A549 (cell line): ENCODE results near the gene ARL15. TPM values are rescaled to one million over a fixed set of nuclear protein-coding genes. Genes with fewer than 3 reads are reported as not detected.

Experiments used
- ATAC-seq, 2 experiments: fragments of 200-7000 bp in 1 of 2; fragments of >200 bp in 1 of 2; cut with Nextera tagmentation in 1 of 2; cut with Tn5 transposase in 1 of 2; 3 replicates each; pipeline versions ENCODE4 v1.8.0 to v1.9.1; 2018 to 2020; ENCODE audit warnings: mild to moderate bottlenecking in 1 of 2, moderate library complexity in 1 of 2
- CTCF ChIA-PET: fragments of 300-600 bp; sonication (Branson Sonifier 250); formaldehyde crosslinking; extraction: SDS; loops from one replicate; lab custom pipeline; 2021; ENCODE audit warnings: antibody characterized with exemption, inconsistent platforms; lab: Yijun Ruan, JAX
- POLR2A ChIA-PET: fragments of 350-600 bp; formaldehyde crosslinking; extraction: SDS; loops from one replicate; lab custom pipeline; 2021; ENCODE audit warnings: antibody characterized with exemption, inconsistent platforms; lab: Yijun Ruan, JAX
- DNase-seq, 2 experiments: peaks; one replicate each; pipeline versions ENCODE4 v3.0.0 to v3.0.0-alpha.2; 2011 to 2016; ENCODE audit warnings: low read depth in 1 of 2, low spot score in 1 of 2
- FAIRE-seq: peaks from 2 replicates; lab custom pipeline; 2011; peaks lifted over from hg19 to GRCh38; lab: Jason Lieb, UNC
- H3K27ac ChIP-seq, 2 experiments: fragments of >200 bp; sonication (Bioruptor Twin); formaldehyde crosslinking; 3 replicates each; pipeline ENCODE4 v1.5.1; 2016 to 2017
- H3K4me1 ChIP-seq: fragments of >200 bp; sonication (Bioruptor Twin); formaldehyde crosslinking; 3 replicates; pipeline ENCODE4 v1.6.1; 2016
- H3K4me2 ChIP-seq: fragments of >200 bp; sonication (Bioruptor Twin); formaldehyde crosslinking; 3 replicates; pipeline ENCODE4 v1.6.1; 2016
- H3K4me3 ChIP-seq: fragments of >200 bp; sonication (Bioruptor Twin); formaldehyde crosslinking; 3 replicates; pipeline ENCODE4 v1.5.1; 2016
- H3K9me3 ChIP-seq: fragments of >200 bp; sonication (Bioruptor Twin); formaldehyde crosslinking; 3 replicates; pipeline ENCODE4 v1.6.1; 2016
- CBX8 ChIP-seq: fragments of 200-600 bp; sonication (generic); IDR thresholded peaks from 2 replicates; pipeline ENCODE4 v1.6.1; 2016
- EHF ChIP-seq: fragments of 250-450 bp; sonication (Bioruptor Pico); IDR thresholded peaks from 2 replicates; pipeline ENCODE4 v1.5.0; 2020; ENCODE audit warnings: mild to moderate bottlenecking
- EHMT2 ChIP-seq: fragments of 200-600 bp; sonication (generic); IDR thresholded peaks from 2 replicates; pipeline ENCODE4 v1.6.1; 2016; ENCODE audit warnings: antibody characterized with exemption, low read depth, mild to moderate bottlenecking, moderate library complexity
- ESRRA ChIP-seq: fragments of 150-350 bp; IDR thresholded peaks from 2 replicates; pipeline ENCODE4 v1.6.1; 2014; ENCODE audit warnings: mild to moderate bottlenecking, low read length, borderline replicate concordance
- FOXS1 ChIP-seq: fragments of 250-450 bp; sonication (Bioruptor Pico); IDR thresholded peaks from 2 replicates; pipeline ENCODE4 v1.5.0; 2020; ENCODE audit warnings: mild to moderate bottlenecking, moderate library complexity
- KDM1A ChIP-seq: fragments of 200-600 bp; sonication (generic); IDR thresholded peaks from 2 replicates; pipeline ENCODE4 v1.6.1; 2016; ENCODE audit warnings: low read depth, mild to moderate bottlenecking
- NFE2L2 ChIP-seq: fragments of 150-350 bp; conservative IDR thresholded peaks from 2 replicates; pipeline ENCODE4 v1.6.1; 2014; ENCODE audit warnings: low read length
- RAD21 ChIP-seq, 2 experiments: fragments of >200 bp in 1 of 2; sonication (Bioruptor Twin) in 1 of 2; formaldehyde crosslinking in 1 of 2; IDR thresholded peaks in 1 of 2; conservative IDR thresholded peaks in 1 of 2; 2 replicates in 1 of 2; 3 replicates in 1 of 2; pipeline ENCODE4 v1.6.1; 2012 to 2018; ENCODE audit warnings: inconsistent platforms in 1 of 2
- TP53 ChIP-seq: fragments of 250-450 bp; sonication (Bioruptor Pico); IDR thresholded peaks from 2 replicates; pipeline ENCODE4 v1.5.0; 2021; ENCODE audit warnings: mild to moderate bottlenecking, moderate library complexity
- ZFP36 ChIP-seq: fragments of 450-650 bp; IDR thresholded peaks from 2 replicates; pipeline ENCODE4 v1.6.1; 2014; ENCODE audit warnings: borderline replicate concordance; ENCODE audit not compliant: partially characterized antibody
- WGBS: methylation state at CpG from one replicate; pipeline ENCODE4 v1.1.6; 2017; ENCODE audit errors: missing lambda C conversion rate; 5-methylcytosine and 5-hydroxymethylcytosine counted together
- polyA plus RNA-seq, 4 experiments: library from polyadenylated mRNA; depleted of rRNA in 3 of 4; stranded (reverse); fragments of >200 nt; fragmentation: RNase III in 1 of 4; extraction: RNeasy Plus Mini Kit Qiagen cat#74134 plus additional on column Dnase treatment in 1 of 4; gene quantifications; 2 replicates in 3 of 4; 3 replicates in 1 of 4; pipeline ENCODE4 v1.2.3, GENCODE V29; 2011 to 2017
- TF ChIP-seq, protein P1 (sequence below): IDR thresholded peaks from 2 replicates; pipeline ENCODE4 v1.6.1; 2012; ENCODE audit warnings: low read depth, borderline replicate concordance
- TF ChIP-seq, protein P2 (sequence below): fragments of >200 bp; sonication (Bioruptor Twin); formaldehyde crosslinking; IDR thresholded peaks from 3 replicates; pipeline ENCODE4 v1.5.1; 2016
- TF ChIP-seq, protein P3 (sequence below): fragments of 250-450 bp; sonication (Bioruptor Pico); IDR thresholded peaks from 2 replicates; pipeline ENCODE4 v1.5.0; 2021; ENCODE audit warnings: mild to moderate bottlenecking, moderate library complexity, borderline replicate concordance
- TF ChIP-seq, protein P4 (sequence below): fragments of 200-600 bp; sonication (generic); IDR thresholded peaks from 2 replicates; pipeline ENCODE4 v1.6.1; 2016; ENCODE audit warnings: antibody characterized with exemption, mild to moderate bottlenecking, moderate library complexity

ARL15 gene
- polyA plus RNA-seq, 2 of the 4 experiments (the other 2 are of a cell fraction): 11.8 to 12.1 TPM

DNA sequence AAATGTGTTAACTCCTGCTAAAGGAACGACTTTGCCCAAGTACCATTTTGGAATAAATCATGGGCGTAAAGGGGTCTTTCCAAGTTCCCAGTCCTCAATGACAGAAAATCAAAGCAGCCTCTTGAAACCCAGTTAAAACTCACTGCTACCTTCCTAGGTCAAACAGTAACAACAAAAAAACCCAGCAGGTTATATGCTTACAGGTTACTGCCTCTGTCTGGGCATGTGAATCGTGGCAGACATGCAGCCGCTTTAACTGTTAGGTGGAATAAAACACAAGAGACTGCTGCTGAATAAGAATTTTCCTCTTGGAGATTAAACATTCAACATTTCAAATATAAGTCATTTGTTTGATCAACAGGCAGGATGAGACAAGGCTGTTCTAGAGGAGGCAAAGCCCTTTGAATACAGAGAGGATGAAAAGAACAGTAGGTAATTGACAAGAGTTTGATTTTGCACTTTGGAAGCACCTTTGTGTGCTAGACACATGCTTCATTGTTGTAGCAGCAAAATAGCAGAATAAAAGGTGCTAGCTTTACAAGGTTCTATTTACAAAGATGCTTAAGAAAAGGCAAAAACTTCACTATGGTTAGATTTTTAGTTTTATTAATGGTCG is 430.6 kb downstream of the ARL15 start:
- Histone ChIP-seq H3K4me1 (no peaks in the 10 kb centered on the region; the same call in 2 of the 3 replicates), H3K27ac (no peak overlapping the region), H3K4me2 (no peak overlapping the region), H3K9me3 (no peaks in the 10 kb centered on the region), H3K4me3 (no peak overlapping the region)
- 89% methylated on average over 5 of the region's 5 CpGs for WGBS
- no peak for ATAC-seq
- no peak for DNase-seq
- no peak for FAIRE-seq
- ChIA-PET POLR2A (no interaction called here), CTCF (interaction anchor here (1.9 kb wide), 1 partner anchor 11 kb away, joined by 6 read pairs; no protein-coding TSS in a partner anchor)
- TF ChIP-seq NFE2L2 (no peak), EHF (CRISPR knock-in tag) (no peak), RAD21 (conservative IDR thresholded peaks at IDR 0.05 in 1 of 2, IDR thresholded peaks at IDR 0.05 in 1 of 2) (no peak), CBX8 (no peak), TP53 (CRISPR knock-in tag) (no peak), EHMT2 (no peak)
- TF ChIP-seq, protein P1, sequence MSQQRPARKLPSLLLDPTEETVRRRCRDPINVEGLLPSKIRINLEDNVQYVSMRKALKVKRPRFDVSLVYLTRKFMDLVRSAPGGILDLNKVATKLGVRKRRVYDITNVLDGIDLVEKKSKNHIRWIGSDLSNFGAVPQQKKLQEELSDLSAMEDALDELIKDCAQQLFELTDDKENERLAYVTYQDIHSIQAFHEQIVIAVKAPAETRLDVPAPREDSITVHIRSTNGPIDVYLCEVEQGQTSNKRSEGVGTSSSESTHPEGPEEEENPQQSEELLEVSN: no peak
- TF ChIP-seq, protein P2, sequence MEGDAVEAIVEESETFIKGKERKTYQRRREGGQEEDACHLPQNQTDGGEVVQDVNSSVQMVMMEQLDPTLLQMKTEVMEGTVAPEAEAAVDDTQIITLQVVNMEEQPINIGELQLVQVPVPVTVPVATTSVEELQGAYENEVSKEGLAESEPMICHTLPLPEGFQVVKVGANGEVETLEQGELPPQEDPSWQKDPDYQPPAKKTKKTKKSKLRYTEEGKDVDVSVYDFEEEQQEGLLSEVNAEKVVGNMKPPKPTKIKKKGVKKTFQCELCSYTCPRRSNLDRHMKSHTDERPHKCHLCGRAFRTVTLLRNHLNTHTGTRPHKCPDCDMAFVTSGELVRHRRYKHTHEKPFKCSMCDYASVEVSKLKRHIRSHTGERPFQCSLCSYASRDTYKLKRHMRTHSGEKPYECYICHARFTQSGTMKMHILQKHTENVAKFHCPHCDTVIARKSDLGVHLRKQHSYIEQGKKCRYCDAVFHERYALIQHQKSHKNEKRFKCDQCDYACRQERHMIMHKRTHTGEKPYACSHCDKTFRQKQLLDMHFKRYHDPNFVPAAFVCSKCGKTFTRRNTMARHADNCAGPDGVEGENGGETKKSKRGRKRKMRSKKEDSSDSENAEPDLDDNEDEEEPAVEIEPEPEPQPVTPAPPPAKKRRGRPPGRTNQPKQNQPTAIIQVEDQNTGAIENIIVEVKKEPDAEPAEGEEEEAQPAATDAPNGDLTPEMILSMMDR: no peak
- TF ChIP-seq, protein P3, sequence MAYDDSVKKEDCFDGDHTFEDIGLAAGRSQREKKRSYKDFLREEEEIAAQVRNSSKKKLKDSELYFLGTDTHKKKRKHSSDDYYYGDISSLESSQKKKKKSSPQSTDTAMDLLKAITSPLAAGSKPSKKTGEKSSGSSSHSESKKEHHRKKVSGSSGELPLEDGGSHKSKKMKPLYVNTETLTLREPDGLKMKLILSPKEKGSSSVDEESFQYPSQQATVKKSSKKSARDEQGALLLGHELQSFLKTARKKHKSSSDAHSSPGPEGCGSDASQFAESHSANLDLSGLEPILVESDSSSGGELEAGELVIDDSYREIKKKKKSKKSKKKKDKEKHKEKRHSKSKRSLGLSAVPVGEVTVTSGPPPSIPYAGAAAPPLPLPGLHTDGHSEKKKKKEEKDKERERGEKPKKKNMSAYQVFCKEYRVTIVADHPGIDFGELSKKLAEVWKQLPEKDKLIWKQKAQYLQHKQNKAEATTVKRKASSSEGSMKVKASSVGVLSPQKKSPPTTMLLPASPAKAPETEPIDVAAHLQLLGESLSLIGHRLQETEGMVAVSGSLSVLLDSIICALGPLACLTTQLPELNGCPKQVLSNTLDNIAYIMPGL (CRISPR knock-in tag): no peak

DNA sequence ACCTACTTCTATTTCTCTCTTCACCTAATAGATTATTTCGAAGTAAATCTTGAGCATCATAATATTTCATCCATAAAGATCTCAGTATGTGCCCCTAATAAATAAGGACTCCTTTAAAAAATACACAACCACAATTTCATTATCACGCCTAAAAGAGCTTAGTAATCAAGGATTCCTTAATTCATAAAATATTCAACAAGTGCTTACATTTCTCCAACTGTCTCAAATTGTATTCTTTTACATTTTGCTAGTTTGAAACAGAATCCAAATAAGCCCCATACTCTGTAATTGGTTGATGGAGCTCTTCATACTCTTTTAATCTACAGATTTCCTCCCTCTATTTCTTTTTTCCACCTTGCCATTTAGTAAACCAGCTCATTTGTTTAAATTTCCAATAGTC is 432.4 kb downstream of the ARL15 start:
- Histone ChIP-seq H3K27ac (no peak overlapping the region), H3K4me1 (no peaks in the 10 kb centered on the region), H3K4me2 (no peak overlapping the region), H3K9me3 (no peaks in the 10 kb centered on the region), H3K4me3 (no peak overlapping the region)
- ChIA-PET CTCF (no interaction called here), POLR2A (no interaction called here)
- TF ChIP-seq, protein P4, sequence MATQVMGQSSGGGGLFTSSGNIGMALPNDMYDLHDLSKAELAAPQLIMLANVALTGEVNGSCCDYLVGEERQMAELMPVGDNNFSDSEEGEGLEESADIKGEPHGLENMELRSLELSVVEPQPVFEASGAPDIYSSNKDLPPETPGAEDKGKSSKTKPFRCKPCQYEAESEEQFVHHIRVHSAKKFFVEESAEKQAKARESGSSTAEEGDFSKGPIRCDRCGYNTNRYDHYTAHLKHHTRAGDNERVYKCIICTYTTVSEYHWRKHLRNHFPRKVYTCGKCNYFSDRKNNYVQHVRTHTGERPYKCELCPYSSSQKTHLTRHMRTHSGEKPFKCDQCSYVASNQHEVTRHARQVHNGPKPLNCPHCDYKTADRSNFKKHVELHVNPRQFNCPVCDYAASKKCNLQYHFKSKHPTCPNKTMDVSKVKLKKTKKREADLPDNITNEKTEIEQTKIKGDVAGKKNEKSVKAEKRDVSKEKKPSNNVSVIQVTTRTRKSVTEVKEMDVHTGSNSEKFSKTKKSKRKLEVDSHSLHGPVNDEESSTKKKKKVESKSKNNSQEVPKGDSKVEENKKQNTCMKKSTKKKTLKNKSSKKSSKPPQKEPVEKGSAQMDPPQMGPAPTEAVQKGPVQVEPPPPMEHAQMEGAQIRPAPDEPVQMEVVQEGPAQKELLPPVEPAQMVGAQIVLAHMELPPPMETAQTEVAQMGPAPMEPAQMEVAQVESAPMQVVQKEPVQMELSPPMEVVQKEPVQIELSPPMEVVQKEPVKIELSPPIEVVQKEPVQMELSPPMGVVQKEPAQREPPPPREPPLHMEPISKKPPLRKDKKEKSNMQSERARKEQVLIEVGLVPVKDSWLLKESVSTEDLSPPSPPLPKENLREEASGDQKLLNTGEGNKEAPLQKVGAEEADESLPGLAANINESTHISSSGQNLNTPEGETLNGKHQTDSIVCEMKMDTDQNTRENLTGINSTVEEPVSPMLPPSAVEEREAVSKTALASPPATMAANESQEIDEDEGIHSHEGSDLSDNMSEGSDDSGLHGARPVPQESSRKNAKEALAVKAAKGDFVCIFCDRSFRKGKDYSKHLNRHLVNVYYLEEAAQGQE: no peak
- TF ChIP-seq FOXS1: no peak
- no peak for TF ChIP-seq ESRRA
- TF ChIP-seq, protein P3 (CRISPR knock-in tag): no peak
- TF ChIP-seq KDM1A: no peak
- TF ChIP-seq TP53 (CRISPR knock-in tag): no peak
- TF ChIP-seq ZFP36: no peak
- ATAC-seq (no peak), FAIRE-seq (no peak), DNase-seq (no peak)
- WGBS: 54% methylated on average over 2 of the region's 2 CpGs
